GM19395 (cell line): ENCODE measurements around the gene ABAT.
A peak's percentile ranks its signal among the peaks of the same experiment; 100 is the strongest.

ENCODE experiments used
- ATAC-seq: cut with Tn5 transposase; IDR thresholded peaks from one replicate; pipeline ENCODE4 v1.9.1; 2021; ENCODE audit warnings: mild to moderate bottlenecking, moderate library complexity; ENCODE audit not compliant: unreplicated experiment

ABAT gene

DNA sequence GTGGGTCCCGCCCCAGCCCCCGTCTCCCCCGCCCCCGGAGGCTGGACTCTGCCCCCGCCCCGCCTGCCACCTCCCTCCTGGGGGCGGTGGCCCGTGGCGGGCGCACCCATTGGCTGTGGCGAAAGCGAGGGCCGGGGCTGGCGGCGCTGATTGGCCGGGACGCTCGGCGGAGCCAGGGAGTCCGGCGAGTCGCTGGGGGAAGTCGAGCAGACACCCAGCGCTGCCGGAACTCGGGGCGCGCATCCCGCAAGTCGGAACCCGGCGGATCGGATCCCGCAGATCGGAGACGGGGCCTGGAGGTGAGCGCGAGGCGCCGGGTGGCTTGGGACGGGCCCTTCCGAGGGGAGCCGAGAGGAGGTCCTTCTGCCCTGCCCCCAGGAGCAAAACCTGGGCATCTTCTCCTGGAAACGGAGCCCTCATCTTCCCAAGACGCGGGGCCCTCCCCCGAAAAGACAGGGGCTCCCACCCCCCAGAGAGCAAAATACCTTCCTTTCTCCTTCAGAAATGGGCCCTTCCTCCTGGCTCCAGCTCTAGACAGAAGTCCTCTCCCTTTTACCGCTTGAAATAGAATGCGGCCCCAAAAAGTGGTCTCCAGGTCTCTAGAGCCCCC, at the start of gene ABAT:
ABAT (plus strand) TSS at position 205 of the 610 bp plus-strand sequence. CDS start 61,123 bp downstream, outside the sequence.
- ATAC-seq, result peak; percentile 99

DNA sequence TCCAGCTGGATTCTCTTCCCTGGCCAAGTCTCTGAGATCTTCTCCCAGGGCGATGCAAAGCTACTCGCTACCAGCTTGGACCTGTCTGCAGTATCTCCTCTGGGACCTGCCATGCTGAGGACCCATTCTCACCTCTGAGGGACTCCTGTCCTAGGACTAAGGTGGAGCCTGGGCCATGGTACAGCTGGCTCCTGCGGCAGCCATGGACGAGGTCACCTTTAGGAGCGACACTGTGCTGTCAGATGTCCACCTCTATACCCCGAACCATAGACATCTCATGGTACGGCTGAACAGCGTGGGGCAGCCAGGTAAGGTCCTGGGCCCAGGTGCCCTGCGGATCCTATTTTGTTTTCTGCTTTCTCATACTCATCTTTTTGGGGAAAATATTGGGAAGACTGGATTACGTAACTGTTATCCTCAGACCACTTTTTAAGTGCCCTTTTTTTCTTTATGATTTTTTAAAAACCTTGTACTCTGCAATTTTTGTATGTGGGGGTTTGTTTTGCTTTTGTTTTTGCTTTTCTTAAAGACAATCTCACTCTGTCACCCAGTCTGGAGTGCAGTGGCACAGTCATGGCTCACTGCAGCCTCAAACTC, 48.8 kb upstream of the ABAT start:
- ATAC-seq, result no peak

DNA sequence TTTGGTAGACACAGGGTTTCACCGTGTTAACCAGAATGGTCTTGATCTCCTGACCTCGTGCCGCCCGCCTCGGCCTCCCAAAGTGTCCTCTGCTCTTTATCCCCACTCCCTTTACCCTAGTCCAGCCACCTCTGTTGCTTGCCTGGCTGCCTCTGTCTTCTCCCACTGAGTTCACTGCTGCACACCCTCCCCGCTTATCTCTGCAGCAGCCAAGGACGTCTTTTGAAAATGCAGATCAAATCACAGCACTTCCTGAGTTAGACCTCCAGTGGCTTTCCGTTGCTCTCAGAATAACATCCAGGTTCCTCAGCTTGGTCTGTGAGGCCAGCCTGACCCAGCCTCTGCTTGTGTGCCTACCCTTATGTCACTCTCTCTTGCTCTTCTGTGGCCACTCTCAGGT, 47.5 kb upstream of the ABAT start:
- ATAC-seq, result no peak

GRCh38 chr16:8627456-8627855, 47.0 kb upstream of the ABAT start:
- ATAC-seq, result no peak

DNA sequence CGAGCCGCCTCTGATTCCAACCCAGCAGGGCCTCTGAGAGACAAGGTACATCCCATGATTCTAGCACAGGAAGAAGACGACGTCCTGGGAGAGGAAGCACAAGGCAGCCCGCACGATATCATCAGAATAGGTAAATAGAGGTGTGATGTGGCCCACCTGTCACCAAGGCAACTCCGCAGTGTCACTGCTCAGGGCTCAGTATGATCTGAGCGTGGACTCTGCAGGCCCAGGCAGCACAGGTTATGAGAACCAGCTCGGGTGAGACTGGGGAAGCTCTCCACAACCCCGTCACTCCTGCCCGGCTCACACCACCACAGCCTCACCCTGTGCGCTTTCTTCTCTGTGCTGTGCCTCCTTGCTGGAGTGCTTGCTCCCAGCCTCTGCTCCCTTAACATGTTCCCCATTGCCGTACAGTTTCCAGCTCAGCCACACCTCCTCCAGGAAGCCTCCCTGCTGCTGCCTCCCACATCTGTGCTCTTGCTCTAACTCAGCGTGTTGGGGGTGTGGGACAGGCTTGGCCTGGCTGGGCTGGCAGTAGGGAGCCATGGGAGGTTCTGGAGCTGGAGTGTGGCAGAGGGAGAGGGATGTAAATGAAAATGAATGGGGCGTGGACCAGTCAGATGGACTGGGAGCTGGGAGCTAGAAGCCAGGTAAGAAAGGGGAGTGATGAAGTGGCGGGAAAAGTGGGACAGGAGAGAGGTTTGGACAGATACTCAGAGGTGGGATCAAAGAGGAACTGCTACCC, 45.3 kb upstream of the ABAT start:
- ATAC-seq, result no peak

DNA sequence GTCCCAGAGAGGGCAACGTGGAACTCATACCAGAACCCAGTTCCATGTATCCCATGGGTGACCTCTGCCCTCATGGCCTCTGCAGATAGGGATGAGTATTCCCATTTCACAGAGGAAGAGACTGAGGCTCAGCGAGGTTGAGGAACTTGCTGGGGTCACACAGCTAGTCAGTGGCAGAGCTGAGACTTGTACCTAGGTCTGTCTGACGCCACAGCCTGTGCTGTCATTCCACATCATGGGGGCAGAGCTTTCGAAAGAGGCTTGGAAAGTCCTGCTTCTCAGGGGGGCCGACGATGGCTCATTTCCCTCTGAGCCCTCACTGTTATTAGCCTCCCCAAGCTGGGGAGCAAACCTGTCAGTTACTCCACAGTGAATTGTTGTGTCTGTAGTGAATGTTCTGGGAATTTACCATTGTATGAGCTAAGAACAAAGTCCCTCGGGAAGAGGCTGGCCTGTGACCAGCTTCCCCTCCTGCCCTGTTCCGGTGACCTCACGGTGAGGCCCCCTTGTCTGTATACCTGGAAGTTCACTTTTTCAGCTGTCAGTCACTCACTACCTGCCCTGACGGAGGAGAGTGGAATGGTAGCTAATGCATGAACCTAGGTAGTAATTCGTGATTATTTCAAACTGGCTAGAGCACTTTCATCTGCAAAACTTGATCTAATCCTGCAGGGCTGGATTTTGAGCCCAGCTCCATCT, 44.0 kb upstream of the ABAT start:
- ATAC-seq, result no peak

DNA sequence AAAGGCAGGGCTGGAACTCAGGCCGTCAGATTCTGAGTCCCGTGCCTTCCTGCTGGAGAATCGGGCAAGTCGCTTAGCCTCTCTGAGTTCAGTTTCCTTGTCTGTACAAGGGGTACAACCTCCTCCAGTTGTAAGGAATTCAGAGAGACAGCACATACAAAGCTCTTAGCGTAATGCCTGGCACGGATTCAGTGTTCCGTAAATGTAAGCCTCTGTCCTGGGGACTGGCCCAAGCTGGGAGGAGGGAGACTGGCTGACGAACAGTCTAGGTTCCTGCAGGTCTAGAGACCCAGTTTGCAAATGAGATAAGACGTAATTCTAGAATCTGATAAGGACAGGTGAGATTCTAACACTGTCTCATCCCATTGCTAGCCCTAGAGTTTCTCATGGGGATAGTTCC, 43.0 kb upstream of the ABAT start:
- ATAC-seq, result no peak

GRCh38 chr16:8631818-8632465, 42.5 kb upstream of the ABAT start:
- no peak for ATAC-seq

GRCh38 chr16:8632675-8633182, 41.7 kb upstream of the ABAT start:
- ATAC-seq, result no peak

GRCh38 chr16:8634991-8635736, 39.3 kb upstream of the ABAT start:
- ATAC-seq, result no peak

- no peak for ATAC-seq
Measured at GRCh38 chr16:8639694-8640093, 34.7 kb upstream of the ABAT start.

DNA sequence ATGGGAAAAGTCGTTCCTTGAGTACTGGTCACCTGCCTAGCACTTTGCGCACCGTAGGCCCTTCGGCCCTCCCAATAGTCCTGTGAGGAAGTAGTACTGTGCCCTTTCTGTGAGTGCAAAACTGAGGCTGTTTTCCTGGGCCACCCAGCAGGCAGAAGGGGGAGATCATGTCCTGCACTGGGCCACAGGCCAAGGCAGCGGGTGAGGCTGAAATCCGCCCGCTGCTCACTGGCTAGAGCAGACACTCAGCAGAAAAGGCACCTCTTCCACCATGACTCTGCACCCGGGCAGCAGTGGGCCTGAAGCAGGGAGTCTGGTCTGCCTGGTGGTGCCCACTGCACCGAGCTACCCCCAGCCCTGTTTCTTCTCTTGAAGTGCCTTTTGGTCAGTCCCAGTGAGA, 32.7 kb upstream of the ABAT start:
- ATAC-seq, result no peak

- ATAC-seq, result no peak
Measured at GRCh38 chr16:8642146-8642545, 32.3 kb upstream of the ABAT start.

GRCh38 chr16:8644211-8645140, 29.9 kb upstream of the ABAT start:
- no peak for ATAC-seq

DNA sequence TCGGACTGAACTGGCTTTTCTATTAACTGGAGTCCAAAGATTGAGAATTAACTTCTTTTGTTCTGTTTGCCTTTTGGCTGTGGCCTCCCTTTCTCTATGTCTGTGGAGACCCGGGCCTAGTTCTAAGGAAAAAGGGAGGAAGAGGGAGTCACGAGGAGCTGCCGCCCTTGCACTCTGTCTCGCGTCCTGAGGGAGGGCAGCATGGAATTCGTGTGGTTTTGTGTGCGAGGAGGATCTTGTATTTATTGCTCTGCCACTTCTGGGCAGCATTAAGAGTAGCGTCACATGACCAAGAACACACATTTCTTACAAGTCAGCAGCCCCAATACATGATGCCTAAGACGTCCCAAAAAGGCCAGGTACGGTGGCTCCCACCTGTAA, 29.3 kb upstream of the ABAT start:
- no peak for ATAC-seq

DNA sequence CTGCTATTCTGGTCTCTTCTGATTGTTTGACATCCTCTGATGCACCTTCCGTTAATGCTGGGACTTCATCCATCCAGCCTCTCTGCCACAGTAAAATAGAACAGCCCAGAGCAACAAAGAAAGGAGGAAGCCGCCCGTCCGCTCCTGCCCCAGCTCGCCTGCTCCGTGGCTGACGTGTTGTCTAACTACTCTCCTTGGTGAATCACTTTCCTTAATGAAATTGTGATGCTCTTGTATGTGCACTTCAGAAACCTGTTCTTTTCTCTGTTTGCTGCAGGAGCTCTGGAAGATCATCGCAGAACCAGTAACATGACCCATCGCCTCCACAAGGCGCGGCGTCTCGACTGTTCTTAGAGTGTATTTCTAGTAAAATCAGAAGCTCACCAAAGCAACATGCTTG, 28.6 kb upstream of the ABAT start:
- ATAC-seq, result no peak

DNA sequence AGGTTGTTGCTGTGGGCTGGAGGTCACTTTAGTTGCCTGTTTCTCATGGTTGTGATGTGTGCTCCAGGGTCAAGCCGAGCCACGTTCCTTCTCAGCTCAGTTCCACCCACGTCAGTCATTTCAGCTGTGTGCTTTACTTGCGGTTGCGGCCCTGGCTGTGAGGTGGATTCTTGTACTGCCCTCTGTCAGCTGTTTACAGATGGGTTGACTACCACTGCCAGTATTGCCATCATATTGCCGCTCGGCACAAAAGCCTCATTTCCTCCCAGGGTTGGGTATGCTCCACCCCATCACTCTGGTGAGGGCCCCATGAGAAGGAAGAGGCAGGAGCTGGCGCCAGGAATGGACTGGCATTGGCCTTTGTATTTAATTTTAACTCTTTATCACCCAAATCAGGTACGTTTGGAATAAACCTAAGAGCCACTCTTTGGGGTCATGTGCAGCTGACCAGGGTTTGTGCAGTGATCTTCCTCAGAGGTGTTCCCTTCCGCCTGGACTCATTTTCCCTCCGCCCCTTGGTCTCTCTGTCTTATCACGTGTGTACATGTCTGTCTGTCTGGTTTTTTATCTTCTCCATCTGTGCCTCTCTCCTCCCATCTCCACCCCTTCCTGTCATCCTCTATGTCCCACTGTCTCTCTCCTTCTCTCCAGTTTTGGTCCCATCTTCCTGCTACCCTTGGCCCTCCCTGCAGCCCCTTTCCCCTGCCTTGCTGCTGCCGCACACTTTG, 27.9 kb upstream of the ABAT start:
- ATAC-seq, result no peak

- no peak for ATAC-seq
Measured at GRCh38 chr16:8647721-8648318, 26.6 kb upstream of the ABAT start.
